Naive B cell (primary cell): ENCODE data around the gene PTCD1. TPM values are rescaled to one million over a fixed set of nuclear protein-coding genes. Genes with fewer than 3 reads are reported as not detected.
"Not testable (repeated sequence)": the region's sequence is repeated elsewhere in the genome, so short reads cannot be mapped to it uniquely, and the experiment has no call there.

Source experiments
- ATAC-seq, 2 donors: fragments of 150-1000 bp; cut with Tn5 transposase; 2 replicates each; pipeline ENCODE4 v1.10.0; 2021; ENCODE audit warnings: low read depth in 2 of 2, mild to moderate bottlenecking in 2 of 2, moderate library complexity in 2 of 2
- DNase-seq: peaks from one replicate; pipeline ENCODE4 v3.0.0; 2022
- H3K27ac Mint-ChIP-seq, 6 donors: one replicate each; pipeline ENCODE4 v1.8.0; 2020 to 2022; ENCODE audit warnings: mild to moderate bottlenecking in 6 of 6, mixed read lengths in 6 of 6, moderate library complexity in 5 of 6, inconsistent platforms in 2 of 6
- H3K27me3 Mint-ChIP-seq, 3 donors: one replicate each; pipeline ENCODE4 v1.8.0; 2021 to 2022; ENCODE audit warnings: mixed read lengths in 3 of 3, mild to moderate bottlenecking in 1 of 3
- H3K36me3 Mint-ChIP-seq, 2 donors: one replicate each; pipeline ENCODE4 v1.8.0; 2020 to 2022; ENCODE audit warnings: mixed read lengths in 2 of 2, inconsistent platforms in 1 of 2, mild to moderate bottlenecking in 1 of 2
- H3K4me1 Mint-ChIP-seq, 3 donors: one replicate each; pipeline ENCODE4 v1.8.0; 2020 to 2022; ENCODE audit warnings: mixed read lengths in 3 of 3, inconsistent platforms in 1 of 3, mild to moderate bottlenecking in 1 of 3, moderate library complexity in 1 of 3
- H3K4me3 Mint-ChIP-seq, 8 donors: one replicate each; pipeline ENCODE4 v1.8.0; 2020 to 2022; ENCODE audit warnings: mild to moderate bottlenecking in 8 of 8, mixed read lengths in 8 of 8, moderate library complexity in 8 of 8, inconsistent platforms in 2 of 8
- H3K9me3 Mint-ChIP-seq, 7 donors: one replicate each; pipeline ENCODE4 v1.8.0; 2020 to 2022; ENCODE audit warnings: mixed read lengths in 7 of 7, mild to moderate bottlenecking in 5 of 7, inconsistent platforms in 2 of 7, moderate library complexity in 1 of 7
- polyA plus RNA-seq, 6 donors: library from polyadenylated mRNA; unstranded; fragments of 300-500 nt; fragmentation: Illumina TruSeq; gene quantifications; one replicate each; pipeline ENCODE4 v1.2.3, GENCODE V29; 2021; ENCODE audit warnings: low read depth in 6 of 6

PTCD1 gene
- polyA plus RNA-seq, 6 donors from 2014 or later: 2.3 to 6.3 (median 3.5) TPM

DNA sequence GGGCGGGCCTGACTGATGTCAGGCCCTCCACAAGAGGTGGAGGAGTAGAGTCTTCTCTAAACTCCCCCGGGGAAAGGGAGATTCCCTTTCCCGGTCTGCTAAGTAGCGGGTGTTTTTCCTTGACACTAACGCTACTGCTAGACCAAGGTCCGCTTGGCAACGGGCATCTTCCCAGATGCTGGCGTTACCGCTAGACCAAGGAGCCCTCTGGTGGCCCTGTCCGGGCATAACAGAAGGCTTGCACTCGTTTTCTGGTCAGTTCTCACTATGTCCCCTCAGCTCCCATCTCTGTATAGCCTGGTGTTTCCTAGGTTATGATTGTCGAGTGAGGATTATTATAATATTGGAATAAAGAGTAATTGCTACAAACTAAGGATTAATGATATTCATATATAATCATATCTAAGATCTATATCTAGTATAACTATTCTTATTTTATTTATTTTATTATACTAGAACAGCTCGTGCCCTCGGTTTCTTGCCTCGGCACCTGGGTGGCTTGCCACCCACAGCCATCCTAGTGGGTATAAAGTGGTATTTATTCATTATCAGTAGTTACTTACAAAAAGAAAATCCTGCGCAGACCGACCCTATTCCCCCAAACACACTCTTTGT lies 23.0 kb downstream of the PTCD1 start:
- Mint-ChIP-seq H3K27ac (peak overlapping the region in 1 of 6 donors; percentile 32), H3K36me3 (peaks cover 4 to 20% of the 10 kb centered on the region in 2 donors)
- ATAC-seq, DNase-seq, H3K9me3 Mint-ChIP-seq, H3K27me3 Mint-ChIP-seq, H3K4me3 Mint-ChIP-seq, H3K4me1 Mint-ChIP-seq: not testable (repeated sequence)

GRCh38 chr7:99410635-99411034 lies 28.0 kb downstream of the PTCD1 start:
- Mint-ChIP-seq H3K9me3 (no peaks in the 10 kb centered on the region), H3K36me3 (peaks cover 5 to 19% of the 10 kb centered on the region in 2 donors), H3K4me3 (peak overlapping the region; percentile 23 to 100 (median 96)), H3K27ac (peak overlapping the region in 4 of 6 donors; percentile 29 to 96 (median 60)), H3K4me1 (peaks cover 26 to 42% (median 38%) of the 10 kb centered on the region in 3 donors), H3K27me3 (no peaks in the 10 kb centered on the region)
- ATAC-seq: no peak
- DNase-seq: no peak

DNA sequence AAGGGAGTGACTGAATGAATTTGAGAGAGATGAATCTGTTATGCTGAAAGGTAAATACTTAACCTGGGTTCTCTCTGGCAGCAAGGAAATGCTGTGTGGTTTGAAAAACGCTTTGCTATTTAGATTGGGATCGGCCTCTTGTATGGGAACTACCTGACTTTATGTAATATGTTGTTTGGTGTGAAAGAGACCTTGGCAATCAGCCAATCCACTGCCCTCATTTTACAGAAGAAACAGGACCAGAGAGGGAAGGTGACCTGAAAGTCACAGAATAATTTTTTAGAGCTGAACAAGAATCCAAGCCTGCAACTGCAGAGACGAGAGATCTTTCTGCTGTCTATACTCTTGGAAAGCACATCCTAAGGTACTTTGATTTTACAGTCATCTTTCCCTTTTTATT lies 28.8 kb downstream of the PTCD1 start:
- Mint-ChIP-seq H3K4me1 (peaks cover 27 to 48% (median 33%) of the 10 kb centered on the region in 3 donors), H3K27me3 (no peaks in the 10 kb centered on the region), H3K4me3 (peak overlapping the region; percentile 95 to 100 (median 98)), H3K36me3 (peaks cover 5 to 12% of the 10 kb centered on the region in 2 donors), H3K27ac (peak overlapping the region in 3 of 6 donors; percentile 64 to 100 (median 96)), H3K9me3 (no peaks in the 10 kb centered on the region)
- no peak for DNase-seq
- no peak for ATAC-seq

- no peaks in the 10 kb centered on the region for H3K27me3 Mint-ChIP-seq
Measured at GRCh38 chr7:99409192-99409572, 29.4 kb downstream of the PTCD1 start.

GRCh38 chr7:99408379-99409191 lies 30.0 kb downstream of the PTCD1 start, which contains the start of the genes BUD31 and PDAP1:
BUD31 (plus strand) TSS chr7:99408969; CDS start chr7:99411093, 2,124 bp downstream.
PDAP1 (minus strand) TSS chr7:99408597; CDS start chr7:99408548, 49 bp downstream.
- H3K4me3 Mint-ChIP-seq: peak within 1 kb of the TSS; percentile 95 to 100 (median 98)
- DNase-seq: peak; percentile 98
- peak; percentile 82 to 85 for ATAC-seq
- peaks cover 5 to 10% of the 10 kb centered on the region in 2 donors for H3K36me3 Mint-ChIP-seq
- peaks cover 39 to 57% (median 39%) of the 10 kb centered on the region in 3 donors for H3K4me1 Mint-ChIP-seq
- no peaks in the 10 kb centered on the region for H3K27me3 Mint-ChIP-seq
- H3K9me3 Mint-ChIP-seq: no peaks in the 10 kb centered on the region
- H3K27ac Mint-ChIP-seq: peak within 1 kb of the TSS; percentile 96 to 100 (median 100)

More at GRCh38 chr7:99409192-99409572, 29.4 kb downstream of the PTCD1 start:
- Mint-ChIP-seq H3K4me3 (peak overlapping the region; percentile 95 to 100 (median 98)), H3K27ac (peak overlapping the region; percentile 96 to 100 (median 100)), H3K36me3 (peaks cover 5 to 8% of the 10 kb centered on the region in 2 donors), H3K9me3 (no peaks in the 10 kb centered on the region), H3K4me1 (peaks cover 33 to 52% (median 34%) of the 10 kb centered on the region in 3 donors)
- no peak for DNase-seq
- peak; percentile 8 to 19 for ATAC-seq

DNA sequence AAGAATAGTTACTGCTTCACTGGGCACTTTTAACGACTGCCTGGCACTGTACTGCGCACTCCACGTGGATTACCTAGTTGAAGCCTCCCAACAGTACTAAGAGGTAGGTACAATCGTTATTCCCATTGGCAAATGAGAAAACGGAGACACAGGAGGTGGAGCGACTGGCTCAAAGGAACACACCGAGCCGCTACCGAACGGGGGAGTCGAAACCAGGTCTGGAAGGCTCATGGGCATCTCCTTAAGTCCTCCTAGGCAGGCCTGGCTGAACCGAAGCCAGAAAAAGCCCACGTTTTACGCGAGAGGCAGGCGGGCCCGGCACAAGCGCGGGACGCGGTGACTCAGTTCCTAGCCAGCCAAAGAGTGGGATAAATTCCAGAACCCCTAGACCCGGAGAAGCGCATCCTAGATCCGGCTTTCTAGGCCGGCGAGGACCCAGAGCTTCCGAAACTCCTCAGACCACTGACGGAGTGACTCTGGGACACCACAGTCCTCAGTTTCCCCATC lies 30.7 kb downstream of the PTCD1 start:
- H3K27ac Mint-ChIP-seq: peak overlapping the region; percentile 94 to 100 (median 98)
- H3K4me3 Mint-ChIP-seq: peak overlapping the region; percentile 95 to 100 (median 98)
- DNase-seq (no peak), ATAC-seq (no peak)
- H3K27me3 Mint-ChIP-seq: no peaks in the 10 kb centered on the region
- H3K9me3 Mint-ChIP-seq: no peaks in the 10 kb centered on the region
- H3K36me3 Mint-ChIP-seq: peaks cover 9 to 16% of the 10 kb centered on the region in 2 donors
- peaks cover 45 to 61% (median 46%) of the 10 kb centered on the region in 3 donors for H3K4me1 Mint-ChIP-seq

DNA sequence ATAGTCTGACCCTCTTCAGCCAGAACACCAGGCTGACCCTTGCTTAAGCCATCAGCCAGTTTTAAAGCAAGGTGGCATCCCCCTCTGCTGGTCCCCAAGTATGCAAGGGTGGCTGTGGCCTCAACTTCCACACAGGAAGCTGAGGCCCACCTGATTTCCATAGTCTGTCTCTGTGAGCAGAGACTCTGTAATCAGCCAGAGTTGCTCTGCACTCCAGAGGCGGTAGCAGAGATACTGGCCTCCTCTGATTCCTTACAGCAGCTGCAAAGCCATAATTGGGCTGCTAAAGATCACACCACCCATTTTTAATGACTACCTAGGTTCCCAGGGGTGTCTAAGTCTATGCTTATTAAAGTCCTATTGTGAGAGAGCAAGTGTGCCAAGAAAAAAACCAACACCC lies 32.0 kb downstream of the PTCD1 start:
- Mint-ChIP-seq H3K4me3 (peak overlapping the region in 7 of 8 donors; percentile 10 to 100 (median 95)), H3K27me3 (no peaks in the 10 kb centered on the region), H3K27ac (peak overlapping the region in 4 of 6 donors; percentile 57 to 96 (median 70)), H3K9me3 (no peaks in the 10 kb centered on the region), H3K36me3 (peaks cover 10 to 20% of the 10 kb centered on the region in 2 donors), H3K4me1 (peaks cover 47 to 59% (median 47%) of the 10 kb centered on the region in 3 donors)
- no peak for ATAC-seq
- no peak for DNase-seq

- DNase-seq (no peak), ATAC-seq (no peak)
- Mint-ChIP-seq H3K27me3 (no peaks in the 10 kb centered on the region), H3K36me3 (peaks cover 10 to 20% of the 10 kb centered on the region in 2 donors), H3K4me1 (peaks cover 44 to 51% (median 48%) of the 10 kb centered on the region in 3 donors), H3K27ac (peak overlapping the region in 1 of 6 donors; percentile 80), H3K4me3 (no peak overlapping the region), H3K9me3 (no peaks in the 10 kb centered on the region)
Measured at GRCh38 chr7:99404977-99405320, 33.6 kb downstream of the PTCD1 start.

DNA sequence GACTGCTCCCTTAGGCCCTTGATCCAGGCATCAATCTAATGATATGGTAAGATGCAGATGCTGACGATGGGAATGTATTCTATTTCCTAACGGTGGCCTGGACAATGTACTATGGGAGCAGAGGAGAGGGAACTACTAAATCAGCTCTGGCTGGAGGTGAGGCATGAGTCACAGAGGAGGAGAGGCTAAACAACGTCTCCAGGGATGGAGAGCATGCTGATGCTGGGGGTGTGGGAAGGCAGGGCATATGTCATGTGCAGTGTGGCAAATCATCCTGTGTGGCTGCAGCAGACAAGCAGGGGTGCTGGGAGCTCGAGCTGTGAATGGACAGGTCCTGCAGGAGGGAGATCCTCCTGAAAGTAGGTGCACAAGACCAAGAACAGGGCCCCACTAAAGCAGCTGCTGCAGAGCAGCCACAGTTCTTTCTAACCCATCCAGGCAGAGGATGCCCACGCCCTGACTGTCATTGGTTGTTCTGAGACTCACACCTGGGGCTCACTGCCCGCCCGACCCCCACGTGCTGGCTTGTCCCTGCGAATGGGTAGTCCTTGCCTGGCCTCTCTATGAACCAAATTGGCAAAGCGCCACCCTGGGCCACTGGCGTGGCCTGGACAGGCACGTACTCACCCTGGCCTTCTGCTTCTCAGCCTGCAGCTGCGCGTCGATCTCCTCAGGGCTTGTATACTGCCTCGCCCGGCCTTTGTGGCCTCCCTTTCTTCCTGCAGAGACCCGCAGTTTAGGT lies 34.2 kb downstream of the PTCD1 start:
- Mint-ChIP-seq H3K27ac (peak overlapping the region in 4 of 6 donors; percentile 67 to 91 (median 85)), H3K36me3 (peaks cover 10 to 20% of the 10 kb centered on the region in 2 donors), H3K4me1 (peaks cover 40 to 51% (median 45%) of the 10 kb centered on the region in 3 donors), H3K4me3 (no peak overlapping the region), H3K9me3 (no peaks in the 10 kb centered on the region), H3K27me3 (no peaks in the 10 kb centered on the region)
- ATAC-seq: no peak
- no peak for DNase-seq

DNA sequence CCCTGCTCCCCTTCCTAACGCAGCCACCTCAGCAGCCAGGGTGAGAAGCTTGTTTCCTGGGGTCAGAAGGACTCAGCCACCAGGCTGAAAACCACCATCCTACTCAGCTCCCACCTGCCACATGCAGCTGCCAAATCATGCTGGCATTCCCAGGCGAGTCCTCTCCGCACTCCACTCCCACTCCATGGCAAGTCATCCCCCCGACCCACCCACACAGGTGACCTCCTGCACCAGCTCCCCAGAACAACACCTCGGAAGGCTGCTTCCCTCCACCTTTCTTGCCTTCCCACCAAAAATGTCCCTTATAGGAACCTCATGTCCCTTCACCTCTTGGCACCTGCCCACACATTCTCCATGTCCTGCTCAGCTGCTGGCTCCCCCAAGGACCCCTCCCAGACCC lies 34.8 kb downstream of the PTCD1 start:
- H3K9me3 Mint-ChIP-seq: no peaks in the 10 kb centered on the region
- H3K4me3 Mint-ChIP-seq: peak overlapping the region in 1 of 8 donors; percentile 12
- H3K36me3 Mint-ChIP-seq: peaks cover 5 to 20% of the 10 kb centered on the region in 2 donors
- peak overlapping the region in 4 of 6 donors; percentile 67 to 93 (median 89) for H3K27ac Mint-ChIP-seq
- H3K4me1 Mint-ChIP-seq: peaks cover 39 to 51% (median 40%) of the 10 kb centered on the region in 3 donors
- no peak for DNase-seq
- no peak for ATAC-seq
- no peaks in the 10 kb centered on the region for H3K27me3 Mint-ChIP-seq

GRCh38 chr7:99402854-99403253 lies 35.7 kb downstream of the PTCD1 start:
- H3K27me3 Mint-ChIP-seq: no peaks in the 10 kb centered on the region
- peaks cover 43 to 56% (median 44%) of the 10 kb centered on the region in 3 donors for H3K4me1 Mint-ChIP-seq
- H3K4me3 Mint-ChIP-seq: peak overlapping the region in 1 of 8 donors; percentile 57
- DNase-seq (no peak), ATAC-seq (no peak)
- peak overlapping the region in 4 of 6 donors; percentile 21 to 93 (median 76) for H3K27ac Mint-ChIP-seq
- H3K36me3 Mint-ChIP-seq: peaks cover 5 to 27% of the 10 kb centered on the region in 2 donors
- no peaks in the 10 kb centered on the region for H3K9me3 Mint-ChIP-seq

- H3K4me3 Mint-ChIP-seq: no peak overlapping the region
- ATAC-seq: no peak
- H3K27ac Mint-ChIP-seq: peak overlapping the region in 1 of 6 donors; percentile 74
- peaks cover 5 to 31% of the 10 kb centered on the region in 2 donors for H3K36me3 Mint-ChIP-seq
- H3K27me3 Mint-ChIP-seq: no peaks in the 10 kb centered on the region
- DNase-seq: no peak
- no peaks in the 10 kb centered on the region for H3K9me3 Mint-ChIP-seq
- peaks cover 25 to 40% (median 32%) of the 10 kb centered on the region in 3 donors for H3K4me1 Mint-ChIP-seq
Measured at GRCh38 chr7:99399597-99399996, 39.0 kb downstream of the PTCD1 start.
